ENCODE data around the gene HSFX4.
"Not testable (repeated sequence)": the region's sequence is repeated elsewhere in the genome, so short reads cannot be mapped to it uniquely, and the experiment has no call there.

The HSFX4 gene

GRCh38 chrX:149937871-149938426, 8.6 kb downstream of the HSFX4 start:
- no peak for DNase-seq (ENCODE audit: low spot score)

- peak; percentile 63 for DNase-seq (ENCODE audit: low spot score)
These were observed 9.1 kb downstream of the HSFX4 start, which contains the start of gene EOLA2 for GRCh38 chrX:149938427-149938880. EOLA2 (minus strand) TSS chrX:149938491; CDS start chrX:149933874, 4,617 bp downstream.

GRCh38 chrX:149938881-149939654, 9.7 kb downstream of the HSFX4 start:
- DNase-seq (ENCODE audit: low spot score): peak; percentile 68

- DNase-seq (ENCODE audit: low spot score): no peak
These were observed 10.2 kb downstream of the HSFX4 start for GRCh38 chrX:149939655-149939904.

GRCh38 chrX:149939905-149940673, 10.7 kb downstream of the HSFX4 start:
- peak; percentile 84 for DNase-seq (ENCODE audit: low spot score)

GRCh38 chrX:149940674-149941024, 11.3 kb downstream of the HSFX4 start:
- DNase-seq (ENCODE audit: low spot score): not testable (repeated sequence)

GRCh38 chrX:149945087-149945670, 15.8 kb downstream of the HSFX4 start:
- DNase-seq (ENCODE audit: low spot score): not testable (repeated sequence)

- not testable (repeated sequence) for DNase-seq (ENCODE audit: low spot score)
These were observed 16.4 kb downstream of the HSFX4 start for GRCh38 chrX:149945820-149946219.

GRCh38 chrX:149946932-149947331, 17.6 kb downstream of the HSFX4 start:
- not testable (repeated sequence) for DNase-seq (ENCODE audit: low spot score)

- DNase-seq (ENCODE audit: low spot score): no peak
These were observed 18.6 kb downstream of the HSFX4 start for GRCh38 chrX:149948016-149948415.

- no peak for DNase-seq (ENCODE audit: low spot score)
These were observed 20.5 kb downstream of the HSFX4 start for GRCh38 chrX:149949743-149950436.

GRCh38 chrX:149950681-149951080, 21.3 kb downstream of the HSFX4 start:
- DNase-seq (ENCODE audit: low spot score): peak; percentile 54

GRCh38 chrX:149961572-149961971, 32.2 kb downstream of the HSFX4 start:
- no peak for DNase-seq (ENCODE audit: low spot score)

- no peak for DNase-seq (ENCODE audit: low spot score)
These were observed 32.6 kb downstream of the HSFX4 start for GRCh38 chrX:149962010-149962409.

- peak; percentile 65 for DNase-seq (ENCODE audit: low spot score)
These were observed 33.7 kb downstream of the HSFX4 start for GRCh38 chrX:149962859-149963757.

- DNase-seq (ENCODE audit: low spot score): no peak
These were observed 49.8 kb downstream of the HSFX4 start for GRCh38 chrX:149979126-149979644.
